Smooth muscle cell (in vitro differentiated cells): Measurements from ENCODE around the gene THEM4. TPM values are rescaled to one million over a fixed set of nuclear protein-coding genes. Genes with fewer than 3 reads are reported as not detected.
"Not testable (repeated sequence)": the region's sequence is repeated elsewhere in the genome, so short reads cannot be mapped to it uniquely, and the experiment has no call there.

Experiments used
- DNase-seq: peaks from one replicate; lab custom pipeline; 2025; ENCODE audit not compliant: unreplicated experiment; lab: John Stamatoyannopoulos, UW
- H2AFZ ChIP-seq: fragments of 200-600 bp; sonication (generic); 2 replicates; pipeline ENCODE4 v1.6.0; 2016; ENCODE audit warnings: antibody characterized with exemption, low read depth, mild to moderate bottlenecking
- H3F3A ChIP-seq: fragments of 200-600 bp; sonication (generic); 2 replicates; pipeline ENCODE4 v1.6.0; 2017; ENCODE audit warnings: antibody characterized with exemption, low read depth
- H3K27ac ChIP-seq: fragments of 200-600 bp; sonication (generic); 2 replicates; pipeline ENCODE4 v1.5.1; 2016; ENCODE audit warnings: low read depth, mild to moderate bottlenecking
- H3K27me3 ChIP-seq: fragments of 200-600 bp; sonication (generic); 2 replicates; pipeline ENCODE4 v1.6.1; 2016; ENCODE audit warnings: low read depth, mild to moderate bottlenecking
- H3K36me3 ChIP-seq: fragments of 200-600 bp; sonication (generic); 2 replicates; pipeline ENCODE4 v1.5.1; 2016; ENCODE audit warnings: low read depth
- H3K4me1 ChIP-seq: fragments of 200-600 bp; sonication (generic); 2 replicates; pipeline ENCODE4 v1.5.1; 2016; ENCODE audit warnings: low read depth
- H3K4me2 ChIP-seq: fragments of 200-600 bp; sonication (generic); 2 replicates; pipeline ENCODE4 v1.6.0; 2016; ENCODE audit warnings: mild to moderate bottlenecking
- H3K4me3 ChIP-seq: fragments of 200-600 bp; sonication (generic); 2 replicates; pipeline ENCODE4 v1.5.1; 2016; ENCODE audit warnings: mild to moderate bottlenecking
- H3K79me2 ChIP-seq: fragments of 200-600 bp; sonication (generic); 2 replicates; pipeline ENCODE4 v1.6.0; 2016; ENCODE audit warnings: low read depth, mild to moderate bottlenecking
- H3K9ac ChIP-seq: fragments of 200-600 bp; sonication (generic); 2 replicates; pipeline ENCODE4 v1.6.0; 2016; ENCODE audit warnings: low read depth
- H3K9me3 ChIP-seq: fragments of 200-600 bp; sonication (generic); replicated peaks from 2 replicates; pipeline ENCODE4 v1.5.1; 2016; ENCODE audit warnings: low read depth
- H4K20me1 ChIP-seq: fragments of 200-600 bp; sonication (generic); 2 replicates; pipeline ENCODE4 v1.6.0; 2016; ENCODE audit warnings: low read depth
- WGBS: methylation state at CpG from one replicate; pipeline ENCODE4 v1.1.7; 2016; ENCODE audit warnings: low lambda C conversion rate; 5-methylcytosine and 5-hydroxymethylcytosine counted together
- polyA plus RNA-seq: library from polyadenylated mRNA; unstranded; fragments of >200 nt; fragmentation: Nextera tagmentation; extraction: Ambion mirVana; gene quantifications from 2 replicates; pipeline ENCODE4 v1.2.1, GENCODE V29; 2016
- total RNA-seq: library from RNA; depleted of rRNA; stranded (reverse); fragments of >200 nt; gene quantifications from 2 replicates; pipeline ENCODE4 v1.2.3, GENCODE V29; 2014
- TF ChIP-seq, protein P1 (sequence below): fragments of 200-600 bp; sonication (generic); IDR thresholded peaks from 2 replicates; pipeline ENCODE4 v1.5.1; 2017; ENCODE audit warnings: borderline replicate concordance, mild to moderate bottlenecking, antibody characterized with exemption; ENCODE audit not compliant: insufficient read depth, poor library complexity, severe bottlenecking

THEM4 gene
- total and polyA plus RNA-seq, 2 experiments from 2014 or later = 14.4 to 15.9 TPM

GRCh38 chr1:151888972-151889570 lies 20.2 kb downstream of the THEM4 start:
- Histone ChIP-seq H3K27me3 (no peaks in the 10 kb centered on the region), H3K4me2 (no peak overlapping the region), H4K20me1 (no peaks in the 10 kb centered on the region), H3K79me2 (no peaks in the 10 kb centered on the region), H3K27ac (no peak overlapping the region), H3K36me3 (peaks cover 5% of the 10 kb centered on the region), H3F3A (no peaks in the 10 kb centered on the region), H3K4me1 (no peaks in the 10 kb centered on the region), H3K9me3 (no peaks in the 10 kb centered on the region), H2AFZ (no peak overlapping the region), H3K4me3 (no peak overlapping the region), H3K9ac (no peak overlapping the region)
- TF ChIP-seq, protein P1, sequence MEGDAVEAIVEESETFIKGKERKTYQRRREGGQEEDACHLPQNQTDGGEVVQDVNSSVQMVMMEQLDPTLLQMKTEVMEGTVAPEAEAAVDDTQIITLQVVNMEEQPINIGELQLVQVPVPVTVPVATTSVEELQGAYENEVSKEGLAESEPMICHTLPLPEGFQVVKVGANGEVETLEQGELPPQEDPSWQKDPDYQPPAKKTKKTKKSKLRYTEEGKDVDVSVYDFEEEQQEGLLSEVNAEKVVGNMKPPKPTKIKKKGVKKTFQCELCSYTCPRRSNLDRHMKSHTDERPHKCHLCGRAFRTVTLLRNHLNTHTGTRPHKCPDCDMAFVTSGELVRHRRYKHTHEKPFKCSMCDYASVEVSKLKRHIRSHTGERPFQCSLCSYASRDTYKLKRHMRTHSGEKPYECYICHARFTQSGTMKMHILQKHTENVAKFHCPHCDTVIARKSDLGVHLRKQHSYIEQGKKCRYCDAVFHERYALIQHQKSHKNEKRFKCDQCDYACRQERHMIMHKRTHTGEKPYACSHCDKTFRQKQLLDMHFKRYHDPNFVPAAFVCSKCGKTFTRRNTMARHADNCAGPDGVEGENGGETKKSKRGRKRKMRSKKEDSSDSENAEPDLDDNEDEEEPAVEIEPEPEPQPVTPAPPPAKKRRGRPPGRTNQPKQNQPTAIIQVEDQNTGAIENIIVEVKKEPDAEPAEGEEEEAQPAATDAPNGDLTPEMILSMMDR = peak; percentile 38
- no peak for DNase-seq
- WGBS = 93% methylated on average over 2 of the region's 2 CpGs

DNA sequence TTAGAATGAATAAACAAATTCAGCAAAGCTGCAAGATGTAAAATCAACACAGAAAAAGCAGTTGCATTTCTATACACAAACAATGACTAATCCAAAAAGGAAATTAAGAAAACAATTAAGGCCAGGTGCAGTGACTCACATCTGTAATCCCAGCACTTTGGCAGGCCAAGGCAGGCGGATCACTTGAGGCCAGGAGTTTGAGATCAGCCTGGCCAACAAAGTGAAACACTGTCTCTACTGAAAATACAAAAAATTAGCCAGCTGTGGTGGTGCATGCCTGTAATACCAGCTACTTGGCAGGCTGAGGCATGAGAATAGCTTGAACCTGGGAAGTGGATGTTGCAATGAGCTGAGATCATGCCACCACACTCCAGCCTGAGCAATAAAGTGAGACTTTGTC lies 22.3 kb downstream of the THEM4 start:
- H3K36me3 ChIP-seq = no peaks in the 10 kb centered on the region
- H3K9ac ChIP-seq = no peak overlapping the region
- TF ChIP-seq, protein P1 = no peak
- no peaks in the 10 kb centered on the region for H4K20me1 ChIP-seq
- H3K4me1 ChIP-seq = no peaks in the 10 kb centered on the region
- no peak overlapping the region for H3K4me2 ChIP-seq
- no peak overlapping the region for H2AFZ ChIP-seq
- H3K27ac ChIP-seq = peak overlapping the region; percentile 21
- H3K9me3 ChIP-seq = no peaks in the 10 kb centered on the region
- no peaks in the 10 kb centered on the region for H3K79me2 ChIP-seq
- no peaks in the 10 kb centered on the region for H3K27me3 ChIP-seq
- H3F3A ChIP-seq = no peaks in the 10 kb centered on the region
- 88% methylated on average over 1 of the region's 1 CpG for WGBS
- no peak for DNase-seq
- H3K4me3 ChIP-seq = no peak overlapping the region

GRCh38 chr1:151885479-151885878 lies 23.8 kb downstream of the THEM4 start:
- Histone ChIP-seq H3F3A (no peaks in the 10 kb centered on the region), H3K79me2 (no peaks in the 10 kb centered on the region), H2AFZ (no peak overlapping the region), H3K27me3 (no peaks in the 10 kb centered on the region), H3K4me2 (no peak overlapping the region), H3K36me3 (no peaks in the 10 kb centered on the region), H3K9me3 (no peaks in the 10 kb centered on the region), H4K20me1 (no peaks in the 10 kb centered on the region), H3K27ac (no peak overlapping the region), H3K4me1 (no peaks in the 10 kb centered on the region), H3K4me3 (no peak overlapping the region), H3K9ac (no peak overlapping the region)
- TF ChIP-seq, protein P1 = no peak
- DNase-seq = no peak
- 80% methylated on average over 1 of the region's 1 CpG for WGBS

DNA sequence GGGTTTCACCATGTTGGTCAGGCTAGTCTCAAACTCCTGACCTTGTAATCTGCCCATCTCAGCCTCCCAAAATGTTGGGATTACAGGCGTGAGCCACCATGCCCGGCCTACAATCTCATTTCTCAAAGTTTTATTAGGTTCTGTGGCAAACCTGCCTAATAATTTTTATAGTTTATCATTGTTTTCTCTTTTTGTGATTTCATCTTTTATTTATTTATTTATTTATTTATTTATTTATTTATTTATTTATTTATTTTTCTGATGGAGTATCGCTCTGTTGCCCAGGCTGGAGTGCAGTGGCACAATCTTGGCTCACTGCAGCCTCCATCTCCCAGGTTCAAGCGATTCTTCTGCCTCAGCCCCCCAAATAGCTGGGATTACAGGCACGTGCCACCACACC lies 24.4 kb downstream of the THEM4 start:
- not testable (repeated sequence) for H3K27me3 ChIP-seq, H2AFZ ChIP-seq, H3F3A ChIP-seq, H3K79me2 ChIP-seq, DNase-seq, H3K4me1 ChIP-seq, H3K9ac ChIP-seq, H3K4me2 ChIP-seq, H3K9me3 ChIP-seq, H3K27ac ChIP-seq, H3K4me3 ChIP-seq, H4K20me1 ChIP-seq, H3K36me3 ChIP-seq
- WGBS = 97% methylated on average over 5 of the region's 5 CpGs

DNA sequence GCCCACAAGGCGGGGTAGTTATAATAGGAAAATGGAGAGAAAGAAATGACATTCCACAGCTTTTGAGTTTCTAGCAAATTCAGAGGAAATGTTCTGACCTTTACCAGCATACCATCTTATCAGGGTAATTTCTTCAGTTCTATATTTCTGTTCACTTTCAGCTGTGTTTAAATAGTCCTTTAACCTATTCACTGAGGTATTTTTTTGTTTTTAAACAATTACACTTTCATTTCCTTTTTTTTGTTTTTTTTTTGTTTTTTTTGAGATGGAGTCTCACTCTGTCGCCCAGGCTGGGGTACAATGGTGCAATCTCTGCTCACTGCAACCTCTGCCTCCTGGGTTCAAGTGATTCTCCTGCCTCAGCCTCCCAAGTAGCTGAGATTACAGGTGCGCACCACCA lies 24.9 kb downstream of the THEM4 start:
- not testable (repeated sequence) for H3K4me3 ChIP-seq, H2AFZ ChIP-seq, DNase-seq, H3F3A ChIP-seq, H3K9me3 ChIP-seq, H3K36me3 ChIP-seq, H3K79me2 ChIP-seq, H3K4me1 ChIP-seq, H3K27ac ChIP-seq, H3K27me3 ChIP-seq, H3K9ac ChIP-seq, H3K4me2 ChIP-seq, H4K20me1 ChIP-seq
- 97% methylated on average over 3 of the region's 3 CpGs for WGBS

GRCh38 chr1:151883898-151884297 lies 25.4 kb downstream of the THEM4 start:
- not testable (repeated sequence) for H3F3A ChIP-seq, H3K27ac ChIP-seq, DNase-seq, H3K9me3 ChIP-seq, H4K20me1 ChIP-seq, H3K4me2 ChIP-seq, H3K4me1 ChIP-seq, H3K4me3 ChIP-seq, H3K27me3 ChIP-seq, H3K79me2 ChIP-seq, H3K9ac ChIP-seq, H3K36me3 ChIP-seq, H2AFZ ChIP-seq
- WGBS = 98% methylated on average over 4 of the region's 4 CpGs

DNA sequence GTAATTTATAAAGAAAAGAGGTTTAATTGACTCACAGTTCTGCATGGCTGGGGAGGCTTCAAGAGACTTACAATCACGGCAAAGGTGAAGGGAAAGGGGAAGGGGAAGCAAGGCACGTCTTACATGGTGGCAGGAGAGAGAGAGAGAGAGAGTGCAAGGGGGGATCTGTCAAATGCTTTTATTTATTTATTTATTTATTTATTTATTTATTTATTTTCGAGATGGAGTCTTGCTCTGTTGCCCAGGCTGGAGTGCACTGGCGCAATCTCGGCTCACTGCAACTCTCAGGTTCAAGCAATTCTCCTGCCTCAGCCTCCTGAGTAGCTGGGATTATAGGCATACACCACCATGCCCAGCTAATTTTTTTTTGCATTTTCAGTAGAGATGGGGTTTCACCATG lies 26.4 kb downstream of the THEM4 start:
- not testable (repeated sequence) for H3K4me1 ChIP-seq, H3K79me2 ChIP-seq, H2AFZ ChIP-seq, H3F3A ChIP-seq, H3K27ac ChIP-seq, H3K4me3 ChIP-seq, H4K20me1 ChIP-seq, H3K9me3 ChIP-seq, H3K27me3 ChIP-seq, H3K9ac ChIP-seq, H3K4me2 ChIP-seq, DNase-seq, H3K36me3 ChIP-seq
- 96% methylated on average over 5 of the region's 5 CpGs for whole genome bisulfite sequencing
